NOMO-1 treated with dmso at 0.1 percent for 144 hours (cell line): ENCODE data around the gene SUCNR1.
"Not testable (repeated sequence)": the region's sequence is repeated elsewhere in the genome, so short reads cannot be mapped to it uniquely, and the experiment has no call there.

Experiments
- DNase-seq: peaks from one replicate; lab custom pipeline; 2025; ENCODE audit not compliant: unreplicated experiment; lab: John Stamatoyannopoulos, UW

Gene SUCNR1

DNA sequence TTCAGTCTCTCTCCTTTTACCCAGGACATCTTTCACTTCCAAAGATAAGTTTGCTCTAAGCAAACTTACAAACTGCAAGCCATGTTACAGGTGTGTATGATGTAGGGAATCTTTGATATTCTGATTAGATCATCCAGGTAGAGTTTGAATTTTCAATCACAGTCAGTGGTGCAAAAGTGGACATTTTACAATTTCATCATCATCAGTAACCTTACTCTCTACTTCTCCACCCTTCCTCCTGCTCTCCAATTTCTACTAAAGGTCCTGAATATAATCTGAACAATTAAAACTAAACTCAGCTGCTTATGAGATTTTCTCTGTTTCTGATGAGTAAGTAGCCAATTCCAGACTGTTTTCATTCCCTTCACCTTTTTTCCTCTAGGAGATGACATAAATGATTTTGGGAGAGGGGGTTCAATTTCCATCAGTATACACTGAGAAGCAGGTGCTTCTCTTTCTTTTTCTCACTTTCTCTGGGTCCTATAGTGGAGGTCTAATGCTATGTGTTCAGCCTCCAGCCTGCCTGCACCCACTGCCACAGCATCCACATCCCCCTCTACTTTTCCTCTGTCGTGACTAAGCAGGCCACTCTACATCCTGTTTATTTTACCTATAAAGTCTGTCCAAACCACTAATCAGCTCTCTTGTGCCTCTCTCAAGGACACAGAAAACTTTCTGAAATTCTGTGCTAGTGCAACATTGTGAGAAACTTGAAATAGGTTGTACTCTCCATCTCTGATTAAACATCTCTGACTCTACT is 27.6 kb downstream of the SUCNR1 start:
- DNase-seq: no peak

DNA sequence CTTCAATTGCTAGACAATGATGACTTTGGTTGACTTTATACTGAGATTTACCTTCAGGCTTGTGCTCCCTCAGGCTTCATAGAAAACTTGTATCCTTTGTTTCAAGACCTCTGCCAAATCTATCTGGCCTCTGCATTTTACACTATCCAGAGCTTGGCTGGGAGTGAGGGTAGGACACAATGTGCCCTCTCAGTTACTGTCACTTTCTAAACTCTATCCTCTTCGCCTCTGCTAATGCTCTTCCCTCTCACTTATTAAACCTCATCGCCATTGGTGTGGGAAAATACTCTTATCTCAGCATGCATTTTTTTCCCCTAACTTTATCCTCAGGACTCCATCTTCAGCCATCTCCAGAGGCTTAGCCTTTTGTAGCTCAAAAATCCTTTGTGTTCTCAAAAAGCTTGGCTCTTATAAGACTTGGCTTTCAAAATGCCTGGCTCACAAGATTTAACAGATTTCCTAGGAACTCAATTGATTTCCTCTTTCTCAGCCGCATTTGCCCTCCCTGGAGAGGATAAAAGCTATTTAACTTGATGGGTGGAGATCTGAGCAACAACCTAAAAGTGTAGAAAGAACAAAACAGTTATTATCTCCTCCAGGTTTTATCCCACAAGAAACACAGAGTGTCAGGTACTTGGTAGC is 28.3 kb downstream of the SUCNR1 start:
- DNase-seq: no peak

DNA sequence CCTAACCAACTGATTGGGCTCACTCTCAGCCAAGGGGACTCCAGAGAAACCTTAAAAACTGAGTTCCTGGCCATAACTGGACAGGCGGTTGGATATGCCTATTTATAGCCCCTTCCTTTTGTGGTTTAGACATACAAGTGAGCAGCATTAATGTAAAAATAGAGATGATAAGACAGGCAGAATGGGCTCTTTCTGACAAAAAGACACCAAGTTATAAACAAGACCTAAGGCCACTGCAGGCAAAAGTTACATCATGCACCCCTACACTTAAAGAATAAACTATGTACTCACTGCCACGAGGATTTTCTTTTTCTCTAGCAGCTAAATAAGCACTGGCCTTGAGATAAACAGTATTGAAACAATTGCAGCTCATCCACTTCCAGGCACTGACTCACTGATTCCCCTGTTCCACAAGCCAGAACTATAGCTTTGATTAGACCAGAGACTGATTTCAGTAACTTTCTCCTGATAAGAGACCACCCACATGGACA is 30.1 kb downstream of the SUCNR1 start:
- DNase-seq: no peak

DNA sequence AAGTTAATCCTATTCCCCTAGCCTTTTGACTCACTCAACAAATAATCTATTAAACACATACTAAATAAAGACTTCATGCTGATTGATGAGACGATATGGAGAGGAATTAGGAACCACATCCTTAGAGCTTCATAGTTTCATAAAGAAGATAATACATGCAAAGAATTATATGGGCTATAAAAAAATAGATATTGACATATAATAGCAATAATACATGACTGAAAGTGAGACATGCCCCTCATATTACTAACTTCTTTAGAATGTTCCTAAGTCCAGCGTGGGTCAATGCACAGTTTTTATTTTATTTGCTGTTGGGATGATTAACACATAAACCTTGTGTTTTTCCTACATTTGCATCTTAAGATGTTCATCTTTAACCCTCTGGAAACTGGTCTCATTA is 32.2 kb downstream of the SUCNR1 start:
- DNase-seq: no peak

GRCh38 chr3:151906751-151907150 is 33.3 kb downstream of the SUCNR1 start:
- no peak for DNase-seq

DNA sequence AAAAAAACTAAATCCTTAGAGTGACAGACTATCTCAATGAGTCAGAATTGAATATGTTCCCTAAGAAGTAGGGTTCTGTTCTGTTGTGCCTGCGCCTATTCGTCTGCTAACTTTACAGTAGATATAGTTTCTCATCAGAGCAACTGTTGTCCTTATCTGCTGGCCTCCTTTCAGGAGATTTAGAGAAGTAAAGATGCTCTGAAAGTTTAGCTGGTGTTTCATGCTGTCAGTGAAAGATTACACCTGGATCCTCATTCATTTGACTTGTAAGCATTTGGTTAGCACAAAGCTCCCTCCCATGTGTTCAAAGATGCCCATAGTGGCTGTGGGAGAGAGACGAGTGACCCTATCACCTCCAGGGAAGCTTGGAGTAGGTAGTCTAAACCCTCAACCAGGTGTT is 35.0 kb downstream of the SUCNR1 start:
- no peak for DNase-seq

GRCh38 chr3:151909681-151910405 is 36.4 kb downstream of the SUCNR1 start:
- no peak for DNase-seq

DNA sequence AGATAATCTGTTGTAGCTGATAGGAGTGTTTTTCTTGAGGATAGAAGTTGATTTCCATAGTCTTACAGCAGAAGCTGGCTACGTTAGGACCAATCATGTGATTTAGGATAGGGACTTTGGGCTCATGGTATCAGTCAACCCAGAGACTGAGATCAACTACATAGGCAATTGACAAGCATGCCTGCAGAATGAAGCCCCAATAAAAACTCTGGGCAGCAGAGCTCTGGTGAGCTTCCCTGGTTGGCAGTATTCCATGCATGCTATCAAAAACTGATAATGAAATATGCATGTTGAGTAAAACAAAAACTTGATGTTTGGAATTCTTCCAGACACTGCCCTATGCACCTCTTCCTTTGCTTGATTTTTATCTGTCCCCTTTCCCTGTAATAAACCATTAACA is 38.0 kb downstream of the SUCNR1 start:
- no peak for DNase-seq

GRCh38 chr3:151912028-151912427 is 38.6 kb downstream of the SUCNR1 start:
- no peak for DNase-seq

DNA sequence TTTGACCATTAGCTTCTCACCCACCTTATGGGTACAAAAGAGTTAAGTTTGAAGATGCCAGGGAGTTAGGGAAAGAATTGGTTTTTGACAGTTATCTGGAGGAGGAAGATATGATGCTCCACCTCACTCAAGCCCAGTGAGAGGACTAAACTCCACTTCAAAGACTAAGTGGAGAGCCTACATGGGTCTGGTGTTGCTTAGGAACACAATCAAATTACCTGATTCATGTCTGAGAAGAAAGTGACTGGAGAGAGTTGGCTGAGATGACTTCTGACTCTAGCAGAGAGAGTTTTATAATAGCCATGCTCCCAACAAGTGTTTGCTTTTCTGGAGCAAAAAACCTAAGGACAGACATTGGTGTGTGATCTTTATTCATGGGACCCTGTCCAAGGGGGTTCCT is 43.3 kb downstream of the SUCNR1 start:
- DNase-seq: no peak

- DNase-seq: peak; percentile 41
These were observed 45.0 kb downstream of the SUCNR1 start for GRCh38 chr3:151918253-151919029.

GRCh38 chr3:151919030-151919328 is 45.5 kb downstream of the SUCNR1 start:
- DNase-seq: no peak

DNA sequence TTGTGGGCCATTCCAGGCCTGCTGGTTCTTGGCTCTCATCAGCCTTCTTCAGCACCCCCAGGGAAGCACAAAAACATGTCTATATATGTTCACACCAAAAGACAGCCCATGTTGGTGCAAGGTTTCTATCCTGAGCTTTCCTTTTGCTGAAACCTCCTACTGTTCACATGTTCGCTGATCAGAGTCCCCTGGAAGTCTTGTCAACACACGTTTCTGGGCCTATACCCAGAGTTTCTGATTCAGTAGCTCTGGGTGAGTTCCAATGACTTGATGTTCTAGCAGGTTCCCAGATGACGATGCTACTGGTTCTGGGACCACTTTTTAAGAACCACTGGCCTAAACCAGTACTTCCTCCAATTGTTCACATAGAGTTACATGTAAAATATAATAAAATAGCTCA is 46.0 kb downstream of the SUCNR1 start:
- no peak for DNase-seq

DNA sequence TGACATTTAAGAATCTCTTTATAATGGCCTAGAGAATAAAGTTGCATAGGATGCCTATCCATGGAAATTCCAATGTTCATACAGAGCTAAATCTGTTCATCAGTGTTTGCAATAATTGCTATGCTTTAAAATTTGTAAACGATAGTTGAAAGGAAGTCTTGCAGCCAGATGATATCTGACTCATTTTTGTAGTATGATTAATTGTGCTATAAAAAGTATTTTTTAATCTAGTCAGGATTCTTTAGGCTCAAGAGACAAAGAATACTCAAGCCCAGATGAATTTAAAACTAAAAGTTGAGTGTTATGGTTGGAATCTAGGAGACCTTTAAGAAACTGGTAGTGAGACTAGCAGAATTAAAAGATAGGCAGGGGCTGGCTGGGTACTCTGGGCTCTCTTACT is 50.5 kb downstream of the SUCNR1 start:
- DNase-seq: no peak

DNA sequence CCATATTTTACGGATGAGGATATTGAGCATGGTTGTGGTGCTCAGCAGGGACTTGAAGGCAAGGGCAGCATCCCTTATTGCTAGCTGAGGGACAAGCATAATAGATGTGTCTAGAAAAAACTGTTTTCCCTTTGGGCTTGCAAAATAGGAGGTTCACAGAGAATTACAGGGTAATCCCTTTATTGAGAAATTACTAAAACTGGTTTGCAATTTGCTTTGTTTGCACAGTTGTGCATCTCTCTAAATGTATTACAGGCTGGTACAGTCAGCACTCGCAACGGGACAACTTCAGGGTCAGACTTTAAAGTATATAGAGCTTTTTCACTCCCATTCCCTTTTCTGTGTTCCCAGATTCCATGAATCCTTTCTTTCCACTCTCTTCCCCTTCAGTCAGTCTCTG is 51.3 kb downstream of the SUCNR1 start:
- no peak for DNase-seq

DNA sequence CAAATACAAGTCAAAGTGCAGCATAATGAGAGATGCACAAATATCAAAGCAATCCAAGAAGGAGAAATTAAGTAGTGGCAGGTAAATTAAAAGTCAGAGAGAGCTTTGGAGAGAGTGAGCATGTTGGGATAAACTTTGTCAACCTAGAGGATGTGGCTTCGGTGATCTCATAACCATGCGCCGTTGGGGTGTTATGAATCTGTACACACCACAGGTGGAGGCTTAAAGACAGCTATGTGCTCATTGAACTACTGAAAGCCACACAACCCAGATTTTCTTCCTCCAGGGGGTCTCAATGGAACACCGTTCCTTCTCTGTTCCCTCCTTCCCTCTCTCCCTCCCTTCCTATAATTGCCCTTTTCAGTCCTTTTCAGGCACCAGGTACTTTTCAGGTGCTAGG is 52.0 kb downstream of the SUCNR1 start:
- no peak for DNase-seq

GRCh38 chr3:151925876-151926275 is 52.4 kb downstream of the SUCNR1 start:
- no peak for DNase-seq

- DNase-seq: no peak
These were observed 53.5 kb downstream of the SUCNR1 start for GRCh38 chr3:151926956-151927355.

DNA sequence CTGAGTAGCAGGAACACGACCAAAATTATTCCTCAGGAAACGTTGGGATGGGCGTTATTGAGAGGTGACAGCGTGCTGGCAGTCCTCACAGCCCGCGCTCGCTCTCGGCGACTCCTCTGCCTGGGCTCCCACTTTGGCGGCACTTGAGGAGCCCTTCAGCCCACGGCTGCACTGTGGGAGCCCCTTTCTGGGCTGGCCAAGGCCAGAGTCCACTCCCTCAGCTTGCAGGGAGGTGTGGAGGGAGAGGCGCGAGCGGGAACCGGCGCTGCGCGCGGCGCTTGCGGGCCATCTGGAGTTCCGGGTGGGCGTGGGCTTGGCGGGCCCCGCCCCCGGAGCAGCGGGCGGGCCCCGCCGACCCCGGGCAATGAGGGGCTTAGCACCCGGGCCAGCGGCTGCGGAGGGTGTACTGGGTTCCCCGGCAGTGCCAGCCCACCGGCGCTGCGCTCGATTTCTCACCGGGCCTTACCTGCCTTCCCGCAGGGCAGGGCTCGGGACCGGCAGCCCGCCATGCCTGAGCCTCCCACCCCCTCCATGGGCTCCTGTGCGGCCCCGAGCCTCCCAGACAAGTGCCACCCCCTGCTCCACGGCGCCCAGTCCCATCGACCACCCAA is 54.6 kb downstream of the SUCNR1 start:
- not testable (repeated sequence) for DNase-seq

DNA sequence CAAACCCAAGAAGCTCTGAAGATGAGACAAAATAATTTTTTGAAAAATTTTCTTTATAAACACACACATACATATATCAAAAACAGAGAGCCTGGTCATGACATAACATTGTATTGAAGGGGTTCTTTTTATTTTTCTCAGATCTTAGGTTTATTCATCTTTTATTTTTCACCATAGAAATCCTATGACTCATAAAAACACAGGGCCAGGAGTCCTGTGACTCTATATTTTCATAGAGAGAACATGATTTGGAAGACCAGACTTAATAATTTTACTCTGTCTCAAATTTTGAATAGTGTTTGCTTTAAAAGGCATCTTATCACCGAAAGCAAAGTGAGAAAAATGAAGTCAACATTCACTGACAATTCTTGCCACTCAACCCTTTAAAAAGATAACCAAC is 57.7 kb downstream of the SUCNR1 start:
- DNase-seq: no peak

- no peak for DNase-seq
These were observed 59.9 kb downstream of the SUCNR1 start for GRCh38 chr3:151933234-151933853.
